KOPT-K1 (cell line): ENCODE results near the gene LRRTM4.
"Not testable (repeated sequence)": the region's sequence is repeated elsewhere in the genome, so short reads cannot be mapped to it uniquely, and the experiment has no call there.

Experiments used
- H3K27ac ChIP-seq: fragments of 200-600 bp; sonication (generic); 2 replicates; pipeline ENCODE4 v1.5.1; 2016; ENCODE audit warnings: antibody characterized with exemption, mild to moderate bottlenecking, low read depth, low read length; ENCODE audit not compliant: poor library complexity, severe bottlenecking
- H3K36me3 ChIP-seq: fragments of 200-600 bp; sonication (generic); 2 replicates; pipeline ENCODE4 v1.5.1; 2017; ENCODE audit warnings: antibody characterized with exemption, mild to moderate bottlenecking, low read length, moderate library complexity; ENCODE audit not compliant: insufficient read depth
- H3K9me3 ChIP-seq: fragments of 200-600 bp; sonication (generic); 2 replicates; pipeline ENCODE4 v1.5.1; 2017; ENCODE audit warnings: antibody characterized with exemption, low read length, mild to moderate bottlenecking; ENCODE audit not compliant: insufficient read depth, poor library complexity, severe bottlenecking

LRRTM4 gene

GRCh38 chr2:76849086-76849485 is 673.1 kb downstream of the LRRTM4 start:
- Histone ChIP-seq H3K9me3 (no peaks in the 10 kb centered on the region), H3K36me3 (no peaks in the 10 kb centered on the region), H3K27ac (no peak overlapping the region)

GRCh38 chr2:76839826-76840225 is 682.4 kb downstream of the LRRTM4 start:
- Histone ChIP-seq H3K36me3 (no peaks in the 10 kb centered on the region), H3K9me3 (no peaks in the 10 kb centered on the region)

GRCh38 chr2:76829374-76830234 is 692.6 kb downstream of the LRRTM4 start:
- no peaks in the 10 kb centered on the region for H3K36me3 ChIP-seq
- no peaks in the 10 kb centered on the region for H3K9me3 ChIP-seq
- H3K27ac ChIP-seq, result no peak overlapping the region

More at GRCh38 chr2:76839826-76840225, 682.4 kb downstream of the LRRTM4 start:
- no peak overlapping the region for H3K27ac ChIP-seq

DNA sequence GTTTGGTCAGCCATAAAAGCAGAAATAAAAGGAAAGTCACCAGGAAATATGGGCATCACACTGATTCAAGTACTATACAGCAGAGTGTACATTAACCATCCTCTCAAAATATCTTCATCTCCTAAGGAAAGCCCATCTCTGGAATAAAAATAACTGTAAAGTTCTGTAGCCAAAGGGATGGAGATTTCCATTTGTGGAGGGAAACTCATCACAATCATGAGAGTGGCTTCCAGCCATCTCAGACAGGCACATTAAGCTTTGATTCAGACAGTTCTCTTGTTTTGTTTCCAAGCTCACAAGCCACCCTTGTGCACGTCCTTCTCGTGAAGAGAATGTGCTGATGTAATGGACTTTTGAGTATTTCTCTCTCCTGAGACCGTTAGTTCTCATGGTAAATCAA is 695.5 kb downstream of the LRRTM4 start:
- Histone ChIP-seq H3K9me3 (no peaks in the 10 kb centered on the region), H3K27ac (no peak overlapping the region), H3K36me3 (no peaks in the 10 kb centered on the region)

GRCh38 chr2:76825140-76825970 is 696.8 kb downstream of the LRRTM4 start:
- Histone ChIP-seq H3K36me3 (no peaks in the 10 kb centered on the region), H3K27ac (no peak overlapping the region), H3K9me3 (no peaks in the 10 kb centered on the region)

- Histone ChIP-seq H3K27ac (no peak overlapping the region), H3K36me3 (no peaks in the 10 kb centered on the region)
Observed at GRCh38 chr2:76821731-76822130, 700.4 kb downstream of the LRRTM4 start.

DNA sequence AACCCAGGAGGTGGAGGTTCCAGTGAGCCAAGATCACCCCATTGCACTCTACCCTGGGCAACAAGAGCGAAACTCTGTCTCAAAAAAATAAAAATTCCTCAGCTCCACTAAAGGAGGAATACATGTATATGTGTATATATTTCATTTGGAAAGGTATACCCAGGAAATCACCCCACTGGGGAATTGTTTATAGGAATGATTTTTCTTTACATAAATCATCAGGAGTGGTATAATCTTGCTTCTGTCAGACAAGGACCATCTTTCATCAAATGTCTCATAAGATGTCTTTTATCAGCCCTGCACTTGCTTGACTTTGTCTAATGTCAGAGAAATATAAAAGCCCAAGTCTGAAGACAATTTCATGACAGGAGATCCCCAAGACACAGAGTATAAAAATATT is 709.1 kb downstream of the LRRTM4 start:
- Histone ChIP-seq H3K27ac (no peak overlapping the region), H3K36me3 (no peaks in the 10 kb centered on the region), H3K9me3 (no peaks in the 10 kb centered on the region)

More at GRCh38 chr2:76821731-76822130, 700.4 kb downstream of the LRRTM4 start:
- no peaks in the 10 kb centered on the region for H3K9me3 ChIP-seq

DNA sequence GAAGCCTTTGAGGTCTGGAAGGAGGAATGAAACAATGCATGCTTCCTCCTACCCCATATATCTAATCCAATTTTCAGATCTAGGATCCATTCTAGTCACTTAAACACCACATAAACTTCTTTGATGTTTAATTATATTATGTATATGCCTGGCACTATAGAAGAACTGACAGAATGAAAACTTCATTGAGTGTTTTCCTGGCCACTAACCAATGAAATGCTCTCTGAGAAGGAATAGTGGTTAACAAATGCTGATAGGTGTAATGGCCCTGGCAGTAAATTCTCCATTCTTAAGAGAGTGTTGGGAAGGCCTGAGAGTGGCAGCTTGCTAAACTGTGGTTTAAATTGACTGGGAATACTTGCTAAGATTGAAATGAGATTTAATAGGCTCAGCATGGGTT is 710.0 kb downstream of the LRRTM4 start:
- H3K36me3 ChIP-seq, result no peaks in the 10 kb centered on the region
- H3K27ac ChIP-seq, result no peak overlapping the region
- H3K9me3 ChIP-seq, result no peaks in the 10 kb centered on the region

- Histone ChIP-seq H3K9me3 (no peaks in the 10 kb centered on the region), H3K36me3 (no peaks in the 10 kb centered on the region), H3K27ac (no peak overlapping the region)
Observed at GRCh38 chr2:76809136-76809535, 713.0 kb downstream of the LRRTM4 start.

GRCh38 chr2:76808732-76809131 is 713.4 kb downstream of the LRRTM4 start:
- H3K9me3 ChIP-seq, result no peaks in the 10 kb centered on the region
- H3K36me3 ChIP-seq, result no peaks in the 10 kb centered on the region
- H3K27ac ChIP-seq, result no peak overlapping the region

GRCh38 chr2:76793647-76794334 is 728.4 kb downstream of the LRRTM4 start:
- Histone ChIP-seq H3K9me3 (no peaks in the 10 kb centered on the region), H3K36me3 (no peaks in the 10 kb centered on the region), H3K27ac (no peak overlapping the region)

- H3K36me3 ChIP-seq, H3K27ac ChIP-seq, H3K9me3 ChIP-seq: not testable (repeated sequence)
Observed at GRCh38 chr2:76781313-76781712, 740.9 kb downstream of the LRRTM4 start.

DNA sequence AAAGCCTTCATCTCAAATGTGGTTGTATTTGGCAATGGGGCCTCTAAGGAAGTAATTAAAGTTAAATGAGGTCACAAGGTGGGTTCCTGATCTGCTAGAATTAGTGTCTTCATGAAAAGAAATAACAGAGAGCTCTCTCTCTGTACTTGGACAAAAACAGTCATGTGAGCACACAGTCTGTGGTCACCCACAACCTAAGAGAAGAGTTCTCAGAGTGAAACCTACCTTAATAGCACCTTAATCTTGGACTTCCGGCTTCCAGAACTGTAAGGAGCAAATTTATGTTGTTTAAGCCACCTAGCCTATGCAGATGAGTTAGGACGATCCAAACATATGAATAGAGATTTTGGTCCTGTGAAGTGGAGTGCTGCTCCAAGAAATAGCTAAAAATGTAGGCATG is 758.9 kb downstream of the LRRTM4 start:
- H3K36me3 ChIP-seq, result no peaks in the 10 kb centered on the region
- H3K9me3 ChIP-seq, result no peaks in the 10 kb centered on the region

GRCh38 chr2:76760367-76760704 is 761.8 kb downstream of the LRRTM4 start:
- H3K36me3 ChIP-seq, result no peaks in the 10 kb centered on the region
- no peaks in the 10 kb centered on the region for H3K9me3 ChIP-seq
- no peak overlapping the region for H3K27ac ChIP-seq

More for the DNA sequence above, 758.9 kb downstream of the LRRTM4 start:
- no peak overlapping the region for H3K27ac ChIP-seq
